NCI-H2029 (cell line): ENCODE data around the gene NELL1.

Experiments used
- DNase-seq: peaks from one replicate; lab custom pipeline; 2025; lab: John Stamatoyannopoulos, UW

The NELL1 gene

GRCh38 chr11:20668844-20669819, at the start of gene NELL1:
TSS of gene NELL1 (plus strand) at chr11:20669586.
- DNase-seq, result peak; percentile 8

GRCh38 chr11:20620988-20621387, 48.4 kb upstream of the NELL1 start:
- no peak for DNase-seq

GRCh38 chr11:20621679-20622078, 47.7 kb upstream of the NELL1 start:
- no peak for DNase-seq

- no peak for DNase-seq
Measured at GRCh38 chr11:20623252-20623651, 46.1 kb upstream of the NELL1 start.

- no peak for DNase-seq
Measured at GRCh38 chr11:20626279-20626678, 43.1 kb upstream of the NELL1 start.

GRCh38 chr11:20627026-20627425, 42.4 kb upstream of the NELL1 start:
- DNase-seq, result no peak

- DNase-seq, result no peak
Measured at GRCh38 chr11:20627701-20628100, 41.7 kb upstream of the NELL1 start.

- DNase-seq, result peak; percentile 18
Measured at GRCh38 chr11:20631519-20632168, 37.7 kb upstream of the NELL1 start.

- DNase-seq, result no peak
Measured at GRCh38 chr11:20632169-20632532, 37.2 kb upstream of the NELL1 start.

GRCh38 chr11:20634044-20634443, 35.3 kb upstream of the NELL1 start:
- DNase-seq, result no peak

GRCh38 chr11:20634781-20635180, 34.6 kb upstream of the NELL1 start:
- no peak for DNase-seq

GRCh38 chr11:20638074-20638473, 31.3 kb upstream of the NELL1 start:
- no peak for DNase-seq

- no peak for DNase-seq
Measured at GRCh38 chr11:20639688-20640087, 29.7 kb upstream of the NELL1 start.

GRCh38 chr11:20640401-20640800, 29.0 kb upstream of the NELL1 start:
- DNase-seq, result no peak

GRCh38 chr11:20644360-20644759, 25.0 kb upstream of the NELL1 start:
- no peak for DNase-seq

GRCh38 chr11:20647976-20648565, 21.3 kb upstream of the NELL1 start:
- peak; percentile 46 for DNase-seq

- DNase-seq, result no peak
Measured at GRCh38 chr11:20652150-20652806, 17.1 kb upstream of the NELL1 start.

- DNase-seq, result no peak
Measured at GRCh38 chr11:20654038-20654437, 15.3 kb upstream of the NELL1 start.

- no peak for DNase-seq
Measured at GRCh38 chr11:20656901-20657300, 12.5 kb upstream of the NELL1 start.

- DNase-seq, result peak; percentile 48
Measured at GRCh38 chr11:20658135-20658534, 11.3 kb upstream of the NELL1 start.

GRCh38 chr11:20661445-20661844, 7.9 kb upstream of the NELL1 start:
- DNase-seq, result no peak

- DNase-seq, result no peak
Measured at GRCh38 chr11:20661850-20662249, 7.5 kb upstream of the NELL1 start.
